Measurements from ENCODE around the gene TAGLN3. TPM values are rescaled to one million over a fixed set of nuclear protein-coding genes. Genes with fewer than 3 reads are reported as not detected.

TAGLN3 gene
- total RNA-seq, 3 donors from 2014 or later (not counting 1 experiment from before 2014, with no cell fraction given): not detected

DNA sequence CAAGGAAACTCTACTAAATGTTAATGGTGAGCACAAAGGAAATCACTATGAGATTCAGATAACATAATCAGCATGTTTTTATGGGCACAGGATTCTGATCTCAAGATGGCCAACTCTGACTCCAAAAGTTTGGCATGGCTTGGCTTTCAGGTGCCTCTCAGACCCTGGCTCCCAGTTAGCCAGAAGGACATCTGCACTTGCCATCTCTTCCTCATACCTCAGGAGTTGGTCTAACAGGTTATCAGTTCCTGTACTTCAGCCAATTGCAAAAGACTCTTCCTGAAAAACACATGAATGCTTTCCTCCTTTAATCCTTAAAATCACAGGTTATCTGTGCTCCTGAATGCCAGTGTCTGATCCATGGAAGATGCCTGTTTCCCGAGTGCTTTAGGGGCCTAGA, 60.8 kb downstream of the TAGLN3 start:
- Mint-ChIP-seq H3K27ac (no peak overlapping the region), H3K4me1 (no peaks in the 10 kb centered on the region), H3K9me3 (no peaks in the 10 kb centered on the region), H3K36me3 (no peaks in the 10 kb centered on the region), H3K27me3 (ENCODE audit: low read depth in 2 of 2) (peaks cover 13 to 14% of the 10 kb centered on the region in 2 donors), H3K4me3 (no peak overlapping the region)
- Histone ChIP-seq H3K4me1 (ENCODE audit: control insufficient read depth, insufficient read depth, low read length) (no peaks in the 10 kb centered on the region), H3K36me3 (ENCODE audit: control insufficient read depth, insufficient read depth, low read length) (no peaks in the 10 kb centered on the region), H3K4me3 (ENCODE audit: low read length) (no peak overlapping the region), H3K27me3 (ENCODE audit: control insufficient read depth, insufficient read depth, low read length) (no peaks in the 10 kb centered on the region), H3K27ac (ENCODE audit: low read length) (no peak overlapping the region), H3K9me3 (ENCODE audit: control insufficient read depth, insufficient read depth, low read length) (no peaks in the 10 kb centered on the region)
- no peak for ATAC-seq
- DNase-seq: no peak
- intact Hi-C loops (cut with micrococcal nuclease): no loop called here
- WGBS (ENCODE audit: insufficient coverage): 92% methylated on average over 1 of the region's 1 CpG
- TF ChIP-seq, protein P1, sequence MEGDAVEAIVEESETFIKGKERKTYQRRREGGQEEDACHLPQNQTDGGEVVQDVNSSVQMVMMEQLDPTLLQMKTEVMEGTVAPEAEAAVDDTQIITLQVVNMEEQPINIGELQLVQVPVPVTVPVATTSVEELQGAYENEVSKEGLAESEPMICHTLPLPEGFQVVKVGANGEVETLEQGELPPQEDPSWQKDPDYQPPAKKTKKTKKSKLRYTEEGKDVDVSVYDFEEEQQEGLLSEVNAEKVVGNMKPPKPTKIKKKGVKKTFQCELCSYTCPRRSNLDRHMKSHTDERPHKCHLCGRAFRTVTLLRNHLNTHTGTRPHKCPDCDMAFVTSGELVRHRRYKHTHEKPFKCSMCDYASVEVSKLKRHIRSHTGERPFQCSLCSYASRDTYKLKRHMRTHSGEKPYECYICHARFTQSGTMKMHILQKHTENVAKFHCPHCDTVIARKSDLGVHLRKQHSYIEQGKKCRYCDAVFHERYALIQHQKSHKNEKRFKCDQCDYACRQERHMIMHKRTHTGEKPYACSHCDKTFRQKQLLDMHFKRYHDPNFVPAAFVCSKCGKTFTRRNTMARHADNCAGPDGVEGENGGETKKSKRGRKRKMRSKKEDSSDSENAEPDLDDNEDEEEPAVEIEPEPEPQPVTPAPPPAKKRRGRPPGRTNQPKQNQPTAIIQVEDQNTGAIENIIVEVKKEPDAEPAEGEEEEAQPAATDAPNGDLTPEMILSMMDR (IDR thresholded peaks at IDR 0.05): no peak

DNA sequence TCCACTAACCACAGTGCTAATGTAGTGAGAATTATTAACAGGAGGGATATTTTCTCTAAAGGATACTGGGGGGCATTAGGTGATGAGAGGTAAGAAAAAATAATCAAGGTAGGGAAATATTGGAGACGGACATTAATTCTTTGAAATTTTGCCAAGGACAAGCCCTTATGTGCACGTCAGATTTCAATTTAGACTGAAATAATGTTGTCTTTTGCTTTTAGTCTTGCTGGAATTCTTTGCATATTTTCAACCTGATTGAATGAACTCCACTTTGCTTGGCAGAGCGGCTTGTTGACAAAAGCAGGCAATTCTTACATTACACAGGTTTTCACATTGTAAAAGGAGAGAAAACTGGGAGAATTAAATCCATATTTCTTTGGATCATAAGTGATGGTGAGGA, 62.4 kb downstream of the TAGLN3 start:
- Histone ChIP-seq H3K36me3 (ENCODE audit: control insufficient read depth, insufficient read depth, low read length) (no peaks in the 10 kb centered on the region), H3K27me3 (ENCODE audit: control insufficient read depth, insufficient read depth, low read length) (no peaks in the 10 kb centered on the region), H3K4me1 (ENCODE audit: control insufficient read depth, insufficient read depth, low read length) (no peaks in the 10 kb centered on the region), H3K9me3 (ENCODE audit: control insufficient read depth, insufficient read depth, low read length) (no peaks in the 10 kb centered on the region), H3K27ac (ENCODE audit: low read length) (no peak overlapping the region), H3K4me3 (ENCODE audit: low read length) (no peak overlapping the region)
- Mint-ChIP-seq H3K27ac (no peak overlapping the region), H3K4me3 (no peak overlapping the region), H3K9me3 (no peaks in the 10 kb centered on the region), H3K27me3 (ENCODE audit: low read depth in 2 of 2) (peaks cover 11 to 16% of the 10 kb centered on the region in 2 donors), H3K4me1 (no peaks in the 10 kb centered on the region), H3K36me3 (no peaks in the 10 kb centered on the region)
- DNase-seq (no peak), ATAC-seq (no peak)
- intact Hi-C loops (cut with micrococcal nuclease): no loop called here
- WGBS (ENCODE audit: insufficient coverage): 64% methylated on average over 3 of the region's 3 CpGs
- TF ChIP-seq, protein P1 (IDR thresholded peaks at IDR 0.05): no peak

Other genes starting within 250 kb of the TAGLN3 start
- 10 to 100 TPM; 63.3 to 93.4 (median 64.0) TPM for gene PHLDB2, start 139.7 kb upstream of the TAGLN3 start, total RNA-seq
- 10 to 100 TPM; 21.6 to 24.0 (median 22.6) TPM for gene ABHD10, start 19.9 kb upstream of the TAGLN3 start, total RNA-seq
- gene TMPRSS7, start 35.8 kb downstream of the TAGLN3 start, total RNA-seq: not detected
- gene C3orf52, start 87.5 kb downstream of the TAGLN3 start, total RNA-seq: under 1 TPM in 2 of 3 donors, not detected in 1; 0.42 to 0.90 TPM
- gene GCSAM, start 134.3 kb downstream of the TAGLN3 start, total RNA-seq: 1 to 10 TPM in 2 of 3 donors, under 1 TPM in 1; 0.59 to 3.0 (median 1.1) TPM